NCI-H774 (cell line): Measurements from ENCODE around the gene CLEC4M.
"Not testable (repeated sequence)": the region's sequence is repeated elsewhere in the genome, so short reads cannot be mapped to it uniquely, and the experiment has no call there.

Experiments used
- DNase-seq: peaks from one replicate; lab custom pipeline; 2025; lab: John Stamatoyannopoulos, UW

Gene CLEC4M

GRCh38 chr19:7815325-7815724 is 52.3 kb downstream of the CLEC4M start:
- no peak for DNase-seq

- DNase-seq: not testable (repeated sequence)
Measured at GRCh38 chr19:7816040-7816439, 53.0 kb downstream of the CLEC4M start.

- DNase-seq: no peak
Measured at GRCh38 chr19:7817801-7818200, 54.8 kb downstream of the CLEC4M start.

GRCh38 chr19:7818806-7819205 is 55.8 kb downstream of the CLEC4M start:
- DNase-seq: no peak
